Upper lobe of right lung (tissue), 1 donor: ENCODE measurements around the gene LRRC3B. TPM values are rescaled to one million over a fixed set of nuclear protein-coding genes. Genes with fewer than 3 reads are reported as not detected.

Experiments
- ATAC-seq: fragments of 200-7000 bp; cut with Tn5 transposase; one replicate; pipeline ENCODE4 v1.9.1; 2020; ENCODE audit warnings: mild to moderate bottlenecking, moderate library complexity
- DNase-seq: peaks from one replicate; pipeline ENCODE4 v3.0.0-alpha.2; 2020
- H3K27ac ChIP-seq: fragments of 200-600 bp; one replicate; pipeline ENCODE4 v1.8.0; 2022
- H3K27me3 ChIP-seq: fragments of 200-600 bp; one replicate; pipeline ENCODE4 v1.8.0; 2022; ENCODE audit warnings: mild to moderate bottlenecking
- H3K36me3 ChIP-seq: fragments of 200-600 bp; one replicate; pipeline ENCODE4 v1.8.0; 2022
- H3K4me1 ChIP-seq: fragments of 200-600 bp; one replicate; pipeline ENCODE4 v1.8.0; 2022
- H3K4me3 ChIP-seq: fragments of 200-600 bp; one replicate; pipeline ENCODE4 v1.8.0; 2022; ENCODE audit warnings: mild to moderate bottlenecking
- H3K9me3 ChIP-seq: fragments of 200-600 bp; one replicate; pipeline ENCODE4 v1.8.0; 2022
- CTCF ChIP-seq: fragments of 200-600 bp; IDR thresholded peaks from one replicate; pipeline ENCODE4 v1.8.0; 2022; ENCODE audit warnings: antibody characterized with exemption
- intact Hi-C: fragments of 100-400 bp; cut with DNase I; formaldehyde crosslinking; loops from one replicate; pipeline ENCODE4 v1.11.0; 2022
- total RNA-seq: library from RNA; stranded (reverse); fragmentation: NEBNext Ultra II Directional; extraction: Animal tissue kit (Norgen Biotek cat#: 25700); gene quantifications from one replicate; pipeline ENCODE4 v1.2.1, GENCODE V29; 2021
- donor health status: DM: no; HTN: yes; CAD: no; lungs with severe emphysema.

LRRC3B gene
- total RNA-seq, 1 donor from 2014 or later = 0.09 TPM

- no peak overlapping the region for H3K27ac ChIP-seq
- ATAC-seq = no peak
- intact Hi-C loops = no loop called here
- TF ChIP-seq CTCF = no peak
- no peak overlapping the region for H3K4me3 ChIP-seq
- DNase-seq = no peak
- H3K9me3 ChIP-seq = no peaks in the 10 kb centered on the region
- peaks cover 7% of the 10 kb centered on the region for H3K4me1 ChIP-seq
- peaks cover 31% of the 10 kb centered on the region for H3K27me3 ChIP-seq
- no peaks in the 10 kb centered on the region for H3K36me3 ChIP-seq
These were observed 2.6 kb downstream of the LRRC3B start for GRCh38 chr3:26625187-26625586.

- intact Hi-C loops = no loop called here
- DNase-seq = no peak
These were observed 4.5 kb downstream of the LRRC3B start for GRCh38 chr3:26627080-26627479.

GRCh38 chr3:26628915-26629314 is 6.3 kb downstream of the LRRC3B start:
- no peak for TF ChIP-seq CTCF
- no peak overlapping the region for H3K4me3 ChIP-seq
- H3K9me3 ChIP-seq = no peaks in the 10 kb centered on the region
- no peak for ATAC-seq
- no peaks in the 10 kb centered on the region for H3K36me3 ChIP-seq
- H3K27ac ChIP-seq = no peak overlapping the region
- no peak for DNase-seq
- peaks cover 9% of the 10 kb centered on the region for H3K27me3 ChIP-seq
- intact Hi-C loops = no loop called here
- no peaks in the 10 kb centered on the region for H3K4me1 ChIP-seq

More at GRCh38 chr3:26627080-26627479, 4.5 kb downstream of the LRRC3B start:
- Histone ChIP-seq H3K27ac (no peak overlapping the region), H3K27me3 (peaks cover 27% of the 10 kb centered on the region), H3K36me3 (no peaks in the 10 kb centered on the region), H3K4me1 (peaks cover 2% of the 10 kb centered on the region), H3K4me3 (no peak overlapping the region), H3K9me3 (no peaks in the 10 kb centered on the region)
- ATAC-seq = no peak
- no peak for TF ChIP-seq CTCF

GRCh38 chr3:26630669-26631389 is 8.3 kb downstream of the LRRC3B start:
- no peak overlapping the region for H3K27ac ChIP-seq
- intact Hi-C loops = no loop called here
- DNase-seq = no peak
- H3K4me1 ChIP-seq = no peaks in the 10 kb centered on the region
- TF ChIP-seq CTCF = no peak
- no peak overlapping the region for H3K4me3 ChIP-seq
- H3K27me3 ChIP-seq = no peaks in the 10 kb centered on the region
- no peak for ATAC-seq
- H3K9me3 ChIP-seq = no peaks in the 10 kb centered on the region
- H3K36me3 ChIP-seq = no peaks in the 10 kb centered on the region

GRCh38 chr3:26631390-26631738 is 8.8 kb downstream of the LRRC3B start:
- no peak for ATAC-seq
- Histone ChIP-seq H3K36me3 (no peaks in the 10 kb centered on the region), H3K4me3 (no peak overlapping the region), H3K27me3 (no peaks in the 10 kb centered on the region), H3K9me3 (no peaks in the 10 kb centered on the region), H3K27ac (no peak overlapping the region), H3K4me1 (no peaks in the 10 kb centered on the region)
- no peak for DNase-seq
- intact Hi-C loops = no loop called here
- TF ChIP-seq CTCF = no peak

GRCh38 chr3:26634601-26635000 is 12.0 kb downstream of the LRRC3B start:
- no peaks in the 10 kb centered on the region for H3K4me1 ChIP-seq
- ATAC-seq (no peak), DNase-seq (no peak)
- TF ChIP-seq CTCF = no peak
- H3K9me3 ChIP-seq = no peaks in the 10 kb centered on the region
- intact Hi-C loops = no loop called here
- H3K4me3 ChIP-seq = no peak overlapping the region
- no peak overlapping the region for H3K27ac ChIP-seq
- no peaks in the 10 kb centered on the region for H3K27me3 ChIP-seq
- no peaks in the 10 kb centered on the region for H3K36me3 ChIP-seq
